ACC112 (cell line): ENCODE data around the gene HNRNPA1L2.
"Not testable (repeated sequence)": the region's sequence is repeated elsewhere in the genome, so short reads cannot be mapped to it uniquely, and the experiment has no call there.

Experiments
- H2AFZ ChIP-seq: fragments of 200-600 bp; sonication (generic); one replicate; pipeline ENCODE4 v1.6.0; 2017; ENCODE audit warnings: antibody characterized with exemption, low read length; ENCODE audit not compliant: unreplicated experiment
- H3K27ac ChIP-seq: fragments of 200-600 bp; sonication (generic); 2 replicates; pipeline ENCODE4 v1.5.1; 2014; ENCODE audit warnings: low read depth, mild to moderate bottlenecking, antibody characterized with exemption, low read length, moderate library complexity
- H3K27me3 ChIP-seq: fragments of 200-600 bp; sonication (generic); 2 replicates; pipeline ENCODE4 v1.6.1; 2014; ENCODE audit warnings: mild to moderate bottlenecking, antibody characterized with exemption, low read length, moderate library complexity, mixed read lengths; ENCODE audit not compliant: insufficient read depth
- H3K36me3 ChIP-seq: fragments of 200-600 bp; sonication (generic); 2 replicates; pipeline ENCODE4 v1.6.1; 2016; ENCODE audit warnings: mild to moderate bottlenecking, antibody characterized with exemption, low read length, moderate library complexity, mixed read lengths; ENCODE audit not compliant: insufficient read depth
- H3K4me1 ChIP-seq: fragments of 200-600 bp; sonication (generic); one replicate; pipeline ENCODE4 v1.6.1; 2016; ENCODE audit warnings: low read length, mixed read lengths; ENCODE audit not compliant: insufficient read depth, unreplicated experiment, control insufficient read depth
- H3K4me3 ChIP-seq: fragments of 200-600 bp; sonication (generic); 2 replicates; pipeline ENCODE4 v1.5.1; 2014; ENCODE audit warnings: mild to moderate bottlenecking, low read depth, low read length
- H3K79me2 ChIP-seq: fragments of 200-600 bp; sonication (generic); one replicate; pipeline ENCODE4 v1.6.0; 2016; ENCODE audit warnings: low read length; ENCODE audit not compliant: control insufficient read depth, unreplicated experiment, insufficient read depth

The HNRNPA1L2 gene

GRCh38 chr13:52685806-52686205 lies 43.6 kb downstream of the HNRNPA1L2 start:
- not testable (repeated sequence) for H3K79me2 ChIP-seq, H2AFZ ChIP-seq, H3K4me1 ChIP-seq, H3K4me3 ChIP-seq, H3K36me3 ChIP-seq, H3K27ac ChIP-seq, H3K27me3 ChIP-seq

DNA sequence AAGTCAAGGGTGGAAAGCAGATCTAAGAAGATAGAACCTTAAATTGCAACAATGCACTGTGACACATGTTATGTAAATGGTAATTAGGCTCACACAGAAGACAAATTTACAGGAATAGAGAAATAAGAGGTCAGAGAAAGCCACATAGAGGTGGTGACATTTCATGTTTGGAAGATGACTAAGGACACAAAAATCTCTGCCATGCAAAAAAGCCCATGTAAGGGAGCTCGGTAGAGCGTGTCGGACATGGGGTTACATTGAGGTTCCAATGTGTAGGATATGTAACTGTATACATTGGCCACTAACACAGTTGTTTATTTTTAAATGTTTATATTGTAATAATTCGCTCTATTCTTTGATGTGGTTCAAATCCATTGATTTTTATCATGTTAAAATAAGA lies 44.1 kb downstream of the HNRNPA1L2 start:
- no peaks in the 10 kb centered on the region for H3K79me2 ChIP-seq
- no peaks in the 10 kb centered on the region; the same call in 1 of the 2 replicates for H3K36me3 ChIP-seq
- H2AFZ ChIP-seq, result no peak overlapping the region
- H3K27me3 ChIP-seq, result no peaks in the 10 kb centered on the region
- H3K27ac ChIP-seq, result no peak overlapping the region
- H3K4me3 ChIP-seq, result no peak overlapping the region
- no peaks in the 10 kb centered on the region for H3K4me1 ChIP-seq
